ENCODE measurements around the gene ABTB2. TPM values are rescaled to one million over a fixed set of nuclear protein-coding genes. Genes with fewer than 3 reads are reported as not detected.

The ABTB2 gene
- 12.8 and 14.2 TPM in 2 replicates for total RNA-seq

DNA sequence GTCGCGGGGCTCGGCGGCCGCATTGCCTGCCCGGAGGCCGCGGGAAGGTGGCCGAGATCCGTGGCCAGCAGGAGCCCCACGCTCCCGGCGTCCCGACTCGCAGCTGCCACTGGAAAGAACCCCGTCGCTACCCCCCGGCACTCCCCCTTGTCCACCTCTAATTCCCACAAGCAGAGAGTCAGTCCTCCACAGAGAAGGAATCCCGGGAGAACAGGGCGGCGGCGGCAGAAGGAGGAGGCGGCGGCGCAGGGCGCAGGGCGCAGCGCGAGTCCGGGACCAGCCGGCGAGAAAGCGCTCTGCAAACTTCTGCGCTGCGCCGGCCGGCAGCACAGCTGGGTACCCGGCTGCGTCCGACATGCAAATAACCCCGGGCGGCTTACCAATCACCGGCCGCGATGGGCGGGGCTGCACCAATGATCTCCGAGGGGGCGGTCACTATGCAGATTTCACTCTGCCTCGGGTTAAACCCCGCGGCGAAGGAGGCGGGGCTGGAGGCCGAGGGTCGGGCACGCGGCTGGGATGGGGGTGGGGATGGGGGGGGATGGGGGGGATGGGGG is at the start of gene ABTB2:
Gene ABTB2 (minus strand): TSS at position 310 of the 557 bp plus-strand sequence.

DNA sequence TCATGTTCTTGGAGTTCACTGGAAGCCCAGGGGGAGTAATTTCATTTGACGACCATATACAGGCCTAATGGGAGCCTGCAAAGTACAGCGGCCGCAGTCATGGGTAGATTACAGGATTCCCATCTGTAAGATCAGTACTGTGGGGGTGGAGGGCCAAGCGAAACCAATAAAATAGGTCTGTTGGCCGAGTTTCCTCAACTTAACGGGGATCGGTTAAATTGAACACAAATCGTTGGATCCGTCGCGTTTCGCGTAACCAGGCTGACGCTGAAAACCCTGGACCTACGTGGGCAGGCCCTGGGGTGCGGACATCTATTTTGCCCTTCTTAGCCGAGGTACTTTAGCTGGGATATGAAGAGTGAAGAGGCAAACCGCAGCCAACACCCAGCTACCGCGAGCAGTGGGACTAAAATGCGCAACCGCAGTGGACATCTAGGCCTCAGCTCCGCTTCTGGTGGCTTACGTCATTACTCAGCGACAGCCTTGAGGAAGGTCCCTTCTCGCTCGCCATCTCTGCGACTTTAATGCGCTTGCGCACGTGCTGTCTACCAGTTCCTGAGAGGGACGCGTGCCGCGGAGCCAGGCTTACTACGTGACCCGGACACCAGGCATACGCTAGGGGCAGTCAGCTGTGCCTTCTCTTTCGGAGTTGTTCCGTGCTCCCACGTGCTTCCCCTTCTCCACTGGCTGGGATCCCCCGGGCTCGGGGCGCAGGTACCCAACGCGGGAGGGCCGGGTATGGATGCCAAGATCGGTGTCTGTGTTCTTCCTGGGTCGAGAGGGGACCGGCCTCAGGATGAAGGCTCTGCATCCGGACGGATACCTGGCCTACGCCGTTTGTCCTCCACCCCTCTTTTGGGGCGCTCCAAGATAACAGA is 252.5 kb downstream of the ABTB2 start, which contains the start of gene NAT10:
Gene NAT10 (plus strand): TSS at position 551 of the 878 bp plus-strand sequence. CDS start 2,597 bp downstream, outside the sequence.

Other genes starting within 250 kb of the ABTB2 start
- gene CAT, start 80.9 kb upstream of the ABTB2 start, total RNA-seq, result 43.9 and 74.8 TPM in 2 replicates
- not detected in 2 replicates for gene ELF5, start 155.8 kb upstream of the ABTB2 start, total RNA-seq

Measured in smooth muscle cell of the umbilical artery (primary cell).